Breast epithelium (tissue), 3 donors: ENCODE data around the gene ACVRL1.

Source experiments
- CTCF ChIP-seq, 3 donors: fragments of 450-650 bp; IDR thresholded peaks; one replicate each; pipeline ENCODE4 v1.5.1; 2016 to 2017; ENCODE audit warnings: antibody characterized with exemption in 3 of 3, mild to moderate bottlenecking in 3 of 3, moderate library complexity in 3 of 3
- POLR2A ChIP-seq: fragments of 450-650 bp; IDR thresholded peaks from one replicate; pipeline ENCODE4 v1.6.1; 2016; ENCODE audit warnings: antibody characterized with exemption, mild to moderate bottlenecking, moderate library complexity
- POLR2AphosphoS5 ChIP-seq, 3 donors: sonication (generic); formaldehyde crosslinking; IDR thresholded peaks; one replicate each; pipeline ENCODE4 v1.6.1; 2017; ENCODE audit warnings: antibody characterized with exemption in 3 of 3

GRCh38 chr12:51972422-51972812, 65.1 kb downstream of the ACVRL1 start:
- no peak for TF ChIP-seq CTCF (IDR thresholded peaks at IDR 0.05)
- TF ChIP-seq POLR2AphosphoS5 (IDR thresholded peaks at IDR 0.05): no peak
- TF ChIP-seq POLR2A: no peak
